IMR-90 (cell line): ENCODE data around the gene TPRKB. TPM values are rescaled to one million over a fixed set of nuclear protein-coding genes. Genes with fewer than 3 reads are reported as not detected.

Source experiments
- ATAC-seq: fragments of 200-7000 bp; cut with Tn5 transposase; 2 replicates; pipeline ENCODE4 v1.9.1; 2020; ENCODE audit warnings: low read depth, mild to moderate bottlenecking, moderate library complexity
- BruUV-seq: library from RNA; stranded (reverse); fragments of 400-500 nt; replicated peaks from 2 replicates; lab custom pipeline; 2021; lab: Mats Ljungman, UMichigan
- CTCF ChIA-PET: fragments of 300-600 bp; formaldehyde crosslinking; extraction: SDS; loops from one replicate; lab custom pipeline; 2021; ENCODE audit warnings: antibody characterized with exemption; lab: Yijun Ruan, JAX
- POLR2A ChIA-PET: fragments of 300-600 bp; sonication (Branson Sonifier 250); formaldehyde crosslinking; loops from one replicate; lab custom pipeline; 2022; ENCODE audit warnings: antibody characterized with exemption; ENCODE audit not compliant: unreplicated experiment; lab: Charles Lee
- DNase-seq: peaks from one replicate; pipeline ENCODE4 v3.0.0; 2013
- H2AFZ ChIP-seq: replicated peaks from 2 replicates; pipeline ENCODE3; 2013; ENCODE audit warnings: low read length, mild to moderate bottlenecking; ENCODE audit not compliant: poor library complexity
- H2AK5ac ChIP-seq: 2 replicates; pipeline ENCODE4 v1.6.1; 2013; ENCODE audit warnings: low read depth, low read length, inconsistent platforms
- H2AK9ac ChIP-seq: replicated peaks from 2 replicates; pipeline ENCODE3; 2013; ENCODE audit warnings: mild to moderate bottlenecking, low read depth, low read length, moderate library complexity; ENCODE audit not compliant: poor library complexity
- H2BK120ac ChIP-seq: 2 replicates; pipeline ENCODE4 v1.6.1; 2013; ENCODE audit warnings: low read depth, low read length, inconsistent platforms
- H2BK15ac ChIP-seq: 3 replicates; pipeline ENCODE4 v1.6.1; 2013; ENCODE audit warnings: low read depth, low read length, inconsistent platforms
- H2BK20ac ChIP-seq: 2 replicates; pipeline ENCODE4 v1.6.1; 2013; ENCODE audit warnings: low read depth, mild to moderate bottlenecking, inconsistent platforms, low read length, moderate library complexity
- H2BK5ac ChIP-seq: 2 replicates; pipeline ENCODE4 v1.6.1; 2013; ENCODE audit warnings: mild to moderate bottlenecking, low read depth, low read length, inconsistent platforms; ENCODE audit not compliant: poor library complexity, severe bottlenecking
- H3K14ac ChIP-seq: replicated peaks from 2 replicates; pipeline ENCODE4 v1.6.1; 2013; ENCODE audit warnings: low read depth, low read length, inconsistent platforms
- H3K18ac ChIP-seq: 2 replicates; pipeline ENCODE4 v1.6.1; 2013; ENCODE audit warnings: low read depth, low read length, control low read depth
- H3K23ac ChIP-seq: 2 replicates; pipeline ENCODE4 v1.6.1; 2013; ENCODE audit warnings: low read depth, low read length, inconsistent platforms
- H3K27ac ChIP-seq: 2 replicates; pipeline ENCODE4 v1.5.1; 2013; ENCODE audit warnings: mild to moderate bottlenecking, control low read depth, low read length; ENCODE audit not compliant: insufficient read depth
- H3K27me3 ChIP-seq: 2 replicates; pipeline ENCODE4 v1.6.1; 2013; ENCODE audit warnings: low read length; ENCODE audit not compliant: control insufficient read depth, insufficient read depth
- H3K36me3 ChIP-seq: 2 replicates; pipeline ENCODE4 v1.6.1; 2013; ENCODE audit warnings: low read length, mixed read lengths; ENCODE audit not compliant: control insufficient read depth, insufficient read depth
- H3K4ac ChIP-seq: 2 replicates; pipeline ENCODE4 v1.6.1; 2013; ENCODE audit warnings: low read depth, low read length, inconsistent platforms
- H3K4me1 ChIP-seq: 2 replicates; pipeline ENCODE4 v1.6.1; 2013; ENCODE audit warnings: low read length, mixed read lengths; ENCODE audit not compliant: control insufficient read depth, insufficient read depth
- H3K4me2 ChIP-seq: 2 replicates; pipeline ENCODE4 v1.6.1; 2013; ENCODE audit warnings: low read depth, mild to moderate bottlenecking, control low read depth, low read length, moderate library complexity
- H3K4me3 ChIP-seq: 2 replicates; pipeline ENCODE4 v1.5.1; 2013; ENCODE audit warnings: low read depth, mild to moderate bottlenecking, control low read depth, low read length, moderate library complexity; ENCODE audit not compliant: insufficient read depth
- H3K56ac ChIP-seq: 2 replicates; pipeline ENCODE4 v1.6.1; 2013; ENCODE audit warnings: low read length, inconsistent platforms; ENCODE audit not compliant: insufficient read depth; ENCODE audit errors: extremely low read depth
- H3K79me1 ChIP-seq, 2 experiments: 2 replicates each; pipeline ENCODE4 v1.6.1; 2013; ENCODE audit warnings: low read length in 2 of 2, inconsistent platforms in 1 of 2, low read depth in 1 of 2
- H3K9ac ChIP-seq: 2 replicates; pipeline ENCODE4 v1.6.1; 2013; ENCODE audit warnings: low read depth, low read length, control low read depth
- H3K9me1 ChIP-seq: 2 replicates; pipeline ENCODE4 v1.6.1; 2013; ENCODE audit warnings: low read length, inconsistent platforms; ENCODE audit not compliant: insufficient read depth
- H3K9me3 ChIP-seq: 2 replicates; pipeline ENCODE4 v1.6.1; 2013; ENCODE audit warnings: low read length; ENCODE audit not compliant: control insufficient read depth, insufficient read depth
- H4K20me1 ChIP-seq: 2 replicates; pipeline ENCODE4 v1.6.1; 2013; ENCODE audit warnings: low read length, inconsistent platforms; ENCODE audit not compliant: insufficient read depth
- H4K5ac ChIP-seq: 2 replicates; pipeline ENCODE4 v1.6.1; 2013; ENCODE audit warnings: mild to moderate bottlenecking, low read depth, low read length, control low read depth
- H4K8ac ChIP-seq, 2 experiments: 2 replicates each; pipeline ENCODE4 v1.6.1; 2013; ENCODE audit warnings: low read depth in 2 of 2, low read length in 2 of 2, control low read depth in 1 of 2, inconsistent platforms in 1 of 2
- H4K91ac ChIP-seq: 2 replicates; pipeline ENCODE4 v1.6.1; 2013; ENCODE audit warnings: low read depth, low read length, inconsistent platforms; ENCODE audit not compliant: insufficient read depth
- BHLHE40 ChIP-seq: fragments of 150-350 bp; IDR thresholded peaks from 2 replicates; pipeline ENCODE4 v1.6.1; 2016; ENCODE audit warnings: mild to moderate bottlenecking, low read depth, low read length
- CEBPB ChIP-seq: IDR thresholded peaks from 2 replicates; pipeline ENCODE4 v1.6.1; 2012; ENCODE audit warnings: low read depth, low read length, improper control_type of control experiment
- CHD1 ChIP-seq: IDR thresholded peaks from 2 replicates; pipeline ENCODE4 v1.6.1; 2012; ENCODE audit warnings: low read depth, low read length, improper control_type of control experiment
- CTCF ChIP-seq: conservative IDR thresholded peaks from 2 replicates; pipeline ENCODE4 v1.5.1; 2012; ENCODE audit warnings: mild to moderate bottlenecking, low read depth, low read length, improper control_type of control experiment
- ELK1 ChIP-seq: fragments of 150-350 bp; IDR thresholded peaks from 2 replicates; pipeline ENCODE4 v1.6.1; 2016; ENCODE audit warnings: low read depth, mild to moderate bottlenecking, low read length, moderate library complexity, borderline replicate concordance
- FOS ChIP-seq: fragments of 150-350 bp; IDR thresholded peaks from 2 replicates; pipeline ENCODE4 v1.6.1; 2016; ENCODE audit warnings: low read depth, low read length
- MAFK ChIP-seq: IDR thresholded peaks from 2 replicates; pipeline ENCODE4 v1.6.1; 2012; ENCODE audit warnings: low read depth, low read length, improper control_type of control experiment
- MAZ ChIP-seq: IDR thresholded peaks from 2 replicates; pipeline ENCODE4 v1.6.1; 2012; ENCODE audit warnings: low read depth, mild to moderate bottlenecking, low read length, improper control_type of control experiment, moderate library complexity, borderline replicate concordance
- MXI1 ChIP-seq: IDR thresholded peaks from 2 replicates; pipeline ENCODE4 v1.6.1; 2012; ENCODE audit warnings: low read depth, mild to moderate bottlenecking, low read length, moderate library complexity, borderline replicate concordance
- POLR2A ChIP-seq: IDR thresholded peaks from 2 replicates; pipeline ENCODE4 v1.6.1; 2012; ENCODE audit warnings: mild to moderate bottlenecking, low read depth, low read length
- RAD21 ChIP-seq: IDR thresholded peaks from 2 replicates; pipeline ENCODE4 v1.6.1; 2012; ENCODE audit warnings: low read length, improper control_type of control experiment
- RCOR1 ChIP-seq: IDR thresholded peaks from 2 replicates; pipeline ENCODE4 v1.6.1; 2012; ENCODE audit warnings: mild to moderate bottlenecking, low read length, improper control_type of control experiment; ENCODE audit not compliant: insufficient replicate concordance
- RFX5 ChIP-seq: IDR thresholded peaks from 2 replicates; pipeline ENCODE4 v1.8.0; 2012; ENCODE audit warnings: low read depth, mild to moderate bottlenecking, low read length, moderate library complexity
- SMC3 ChIP-seq: fragments of 150-350 bp; IDR thresholded peaks from 2 replicates; pipeline ENCODE4 v1.6.1; 2016; ENCODE audit warnings: low read depth, mild to moderate bottlenecking, antibody characterized with exemption, low read length, moderate library complexity
- WGBS, 2 experiments: methylation state at CpG; one replicate each; pipeline versions ENCODE4 v1.1.5 to v1.1.7; 2013; ENCODE audit warnings: missing lambda C conversion rate in 2 of 2; ENCODE audit not compliant: insufficient read length in 1 of 2; ENCODE audit errors: extremely low coverage in 2 of 2; 5-methylcytosine and 5-hydroxymethylcytosine counted together
- dilution Hi-C: fragments of 300-500 bp; cut with HindIII; formaldehyde crosslinking; loops from one replicate; pipeline ENCODE4 v1.14.3; 2018; ENCODE audit warnings: low sequenced_read_pairs; ENCODE audit not compliant: unreplicated experiment
- in situ Hi-C: fragments of 300-500 bp; cut with MboI; formaldehyde crosslinking; loops from 3 replicates; pipeline ENCODE4 v1.14.3; 2019; ENCODE audit warnings: low sequenced_read_pairs, inconsistent platforms, mixed read lengths
- intact Hi-C: fragments of 100-400 bp; cut with micrococcal nuclease; formaldehyde crosslinking; loops from 2 replicates; pipeline ENCODE4 v1.10.0; 2022
- polyA plus RNA-seq, 3 experiments: library from polyadenylated mRNA; depleted of rRNA; stranded (reverse); fragments of >200 nt; gene quantifications; 2 replicates each; pipeline ENCODE4 v1.2.3, GENCODE V29; 2012; ENCODE audit warnings: low replicate concordance in 1 of 3
- total RNA-seq: library from RNA; depleted of rRNA; stranded (reverse); fragments of >200 nt; gene quantifications from 2 replicates; pipeline ENCODE4 v1.2.3, GENCODE V29; 2012

The TPRKB gene
- total and polyA plus RNA-seq, 2 of the 4 experiments (the other 2 are of a cell fraction) = 35.3 to 37.6 TPM

- H3K56ac ChIP-seq = no peak overlapping the region
- no peaks in the 10 kb centered on the region for H3K36me3 ChIP-seq
- H3K4me1 ChIP-seq = no peaks in the 10 kb centered on the region
- no peak overlapping the region for H3K23ac ChIP-seq
- no TSS peak for BruUV-seq
- no peaks in the 10 kb centered on the region for H3K79me1 ChIP-seq
- intact Hi-C loops (no loop called here), in situ Hi-C loops (no loop called here), dilution Hi-C loops (no loop called here)
- H2AK9ac ChIP-seq = no peak overlapping the region
- H2AFZ ChIP-seq = no peak overlapping the region
- H3K9me3 ChIP-seq = no peaks in the 10 kb centered on the region
- no peak overlapping the region for H3K18ac ChIP-seq
- H4K91ac ChIP-seq = no peak overlapping the region
- H3K4ac ChIP-seq = no peak overlapping the region
- no peak overlapping the region for H2AK5ac ChIP-seq
- no peak overlapping the region for H2BK20ac ChIP-seq
- no peak overlapping the region for H4K8ac ChIP-seq
- H4K5ac ChIP-seq = no peak overlapping the region
- H2BK120ac ChIP-seq = no peak overlapping the region
- CTCF ChIA-PET = no interaction called here
- H3K4me3 ChIP-seq = no peak overlapping the region
- no peaks in the 10 kb centered on the region for H4K20me1 ChIP-seq
- 60% methylated on average over 4 of the region's 5 CpGs; no CpG with 5 or more reads in 1 of the 2 experiments for WGBS, 2 experiments
- H3K9me1 ChIP-seq = no peaks in the 10 kb centered on the region
- H3K9ac ChIP-seq = no peak overlapping the region
- TF ChIP-seq MAZ (no peak), RFX5 (no peak), CHD1 (no peak), FOS (no peak), RAD21 (no peak), CEBPB (no peak), MXI1 (no peak), ELK1 (no peak), POLR2A (no peak), CTCF (no peak), SMC3 (no peak), MAFK (no peak), BHLHE40 (no peak), RCOR1 (no peak)
- H3K27ac ChIP-seq = no peak overlapping the region
- POLR2A ChIA-PET = no interaction called here
- H3K4me2 ChIP-seq = no peak overlapping the region
- no peak overlapping the region for H2BK15ac ChIP-seq
- no peak overlapping the region for H2BK5ac ChIP-seq
- no peak overlapping the region for H3K14ac ChIP-seq
- peaks cover 24% of the 10 kb centered on the region for H3K27me3 ChIP-seq
- no peak for DNase-seq
- ATAC-seq = no peak
Measured at GRCh38 chr2:73703675-73704074, 33.5 kb downstream of the TPRKB start.
